Stimulated activated CD4-positive, alpha-beta T cell treated with anti-CD3 and anti-CD28 coated beads, Interleukin-1b, Interleukin-23, amount 100 ng/mL, for 24 hours (primary cell): ENCODE results near the gene DRGX.

Source experiments
- DNase-seq, 4 experiments: peaks; one replicate each; pipeline ENCODE4 v3.0.0-alpha.2; 2020; ENCODE audit warnings: low read depth in 4 of 4, low spot score in 1 of 4

Gene DRGX

DNA sequence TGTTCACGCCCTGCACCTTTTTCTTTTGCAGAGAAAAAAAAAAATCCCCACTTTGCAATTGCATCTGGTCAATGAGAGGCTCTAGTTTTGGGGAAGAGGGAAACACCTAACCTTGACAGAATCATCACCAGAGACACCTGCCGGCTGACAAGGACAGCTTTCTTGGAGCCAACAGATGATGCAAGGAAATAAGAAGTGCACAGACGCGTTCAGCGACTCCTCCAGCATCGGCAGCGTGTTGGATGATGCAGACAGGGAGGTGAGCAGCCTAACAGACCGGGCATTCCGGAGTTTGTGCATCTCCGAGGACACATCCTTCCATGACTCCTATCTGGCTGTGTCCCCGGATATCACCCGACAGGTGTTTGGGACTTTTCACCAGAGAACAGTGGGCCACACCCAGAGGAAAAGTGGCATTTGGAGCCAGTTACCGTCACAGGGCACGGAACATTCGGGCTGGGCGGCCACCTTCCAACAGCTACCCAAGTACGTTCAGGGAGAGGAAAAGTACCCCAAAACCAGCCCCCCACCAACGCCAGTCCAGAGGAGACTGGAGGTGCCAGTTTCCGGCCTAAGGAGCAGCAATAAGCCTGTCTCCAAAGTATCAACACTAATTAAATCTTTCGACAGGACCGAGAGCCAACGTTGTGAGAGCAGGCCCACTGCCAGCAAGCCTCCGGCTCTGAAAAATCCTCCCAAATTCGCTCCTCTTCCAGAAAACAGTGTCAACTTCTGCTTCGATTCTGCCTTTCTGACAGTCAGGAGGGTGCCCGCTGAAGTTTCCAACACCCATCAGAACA lies 73.3 kb downstream of the DRGX start:
- no peak for DNase-seq

DNA sequence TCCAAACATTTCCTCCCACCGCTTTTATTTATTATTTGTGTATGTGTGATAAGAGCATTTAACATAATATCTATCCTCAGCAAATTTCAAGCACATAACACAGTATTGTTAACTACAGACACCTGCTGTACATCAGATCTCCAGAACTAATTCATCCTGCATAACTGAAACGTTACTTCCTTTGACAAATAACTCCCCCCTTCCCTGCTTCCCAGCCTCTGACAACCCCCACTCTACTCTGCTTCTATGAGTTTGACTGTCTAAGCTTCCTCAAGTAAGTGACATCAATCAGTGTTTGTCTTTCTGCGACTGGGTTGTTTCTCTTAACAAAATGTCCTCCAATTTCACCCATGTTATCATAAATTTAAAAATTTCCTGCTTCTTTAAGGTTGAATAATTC lies 74.9 kb downstream of the DRGX start:
- no peak for DNase-seq

DNA sequence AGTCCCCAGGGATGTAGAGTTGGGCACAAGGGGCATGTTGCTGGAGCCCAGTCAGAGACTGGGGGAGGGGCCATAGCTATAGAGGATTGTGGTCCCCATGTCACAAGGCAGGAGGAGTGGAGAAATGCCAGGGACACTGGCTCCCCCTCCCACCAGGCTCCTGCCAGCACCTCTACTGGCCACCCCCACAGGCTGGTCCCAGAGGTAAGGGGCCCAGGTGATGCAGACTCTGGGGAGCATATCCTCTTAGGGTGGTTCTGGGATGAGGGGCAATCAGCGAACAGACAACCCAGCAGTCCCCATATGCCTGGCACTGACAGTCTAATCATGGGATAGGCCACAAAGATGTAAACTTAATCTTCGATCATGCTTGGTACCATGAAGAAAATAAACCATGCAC lies 75.7 kb downstream of the DRGX start:
- DNase-seq: no peak

DNA sequence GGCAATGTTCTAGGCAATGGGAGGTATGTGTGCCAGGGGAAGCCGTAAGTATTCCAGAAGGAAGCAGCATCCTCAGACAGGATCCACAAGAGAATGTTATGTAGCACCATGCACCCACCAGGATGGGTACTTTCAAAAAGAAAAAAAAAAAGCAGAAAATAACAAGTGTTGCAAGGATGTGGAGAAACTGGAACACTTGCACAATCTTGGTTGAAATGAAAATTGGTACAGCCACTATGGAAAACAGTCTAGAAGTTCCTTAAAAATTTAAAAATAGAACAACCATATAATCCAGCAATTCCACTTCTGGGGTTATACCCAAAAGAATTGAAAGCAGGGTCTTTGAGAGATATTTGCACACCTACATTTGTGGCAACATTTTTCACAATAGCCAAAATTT lies 76.7 kb downstream of the DRGX start:
- DNase-seq: no peak

DNA sequence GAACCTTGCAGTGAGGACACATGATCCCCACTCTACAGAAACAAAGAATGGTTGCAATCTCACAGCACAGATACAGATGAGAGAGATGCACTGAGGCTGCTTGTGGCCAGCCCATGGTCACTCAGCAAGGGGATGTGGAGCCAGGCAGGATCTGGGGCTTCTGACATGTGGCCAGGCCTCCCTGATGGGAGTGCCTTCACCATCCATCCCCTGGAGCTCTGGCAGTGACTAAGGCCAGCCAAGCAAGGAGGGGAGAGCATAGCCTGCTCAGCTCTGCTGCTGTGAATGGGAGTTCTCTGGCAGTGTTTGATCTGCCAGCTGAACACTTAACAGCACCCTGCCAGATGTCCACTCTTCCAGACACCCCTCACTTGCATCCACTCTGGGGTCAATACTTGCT lies 77.1 kb downstream of the DRGX start:
- DNase-seq: no peak

DNA sequence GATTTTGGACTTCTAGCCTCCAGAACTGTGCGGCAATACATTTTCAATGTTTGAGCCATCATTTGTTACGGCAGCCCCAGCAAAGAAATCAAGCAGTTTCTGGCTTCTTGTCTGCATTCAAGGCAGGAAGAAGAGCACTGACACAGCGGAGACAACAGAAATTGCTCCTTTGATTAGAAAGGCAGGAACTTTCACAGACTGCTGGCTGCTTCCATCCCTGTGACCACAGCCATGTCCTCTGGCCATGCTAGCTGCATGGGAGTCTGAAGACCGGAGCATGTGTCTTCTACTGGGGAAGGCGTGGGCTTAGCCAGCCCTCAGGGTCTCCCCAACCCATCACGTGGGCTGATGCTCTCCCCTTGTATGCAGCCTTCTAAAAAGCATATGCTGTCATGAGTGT lies 77.9 kb downstream of the DRGX start:
- DNase-seq: no peak

DNA sequence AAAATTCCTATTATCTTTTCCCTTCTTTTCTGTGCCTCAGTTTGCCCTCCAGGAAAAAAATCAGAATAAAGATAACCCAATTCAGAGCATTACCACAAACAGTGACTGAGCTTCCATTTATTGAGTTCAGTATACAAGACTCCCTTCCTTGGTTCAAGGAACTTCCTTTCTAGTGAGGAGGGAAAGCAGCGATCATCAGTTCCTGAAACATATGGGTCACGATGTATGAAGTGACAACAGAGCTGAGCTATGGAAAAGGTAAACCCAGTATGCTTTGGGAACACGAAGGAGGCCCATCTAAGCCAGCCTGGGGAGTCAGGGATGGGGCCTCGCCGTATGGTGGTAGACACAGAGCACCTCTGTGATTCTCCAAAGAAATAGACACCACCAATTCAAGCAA lies 81.1 kb downstream of the DRGX start:
- DNase-seq: no peak
